ENCODE results near the gene PNPLA2. TPM values are rescaled to one million over a fixed set of nuclear protein-coding genes. Genes with fewer than 3 reads are reported as not detected.

The PNPLA2 gene
- total RNA-seq, 2 donors from 2014 or later, result 61.8 to 115 TPM

DNA sequence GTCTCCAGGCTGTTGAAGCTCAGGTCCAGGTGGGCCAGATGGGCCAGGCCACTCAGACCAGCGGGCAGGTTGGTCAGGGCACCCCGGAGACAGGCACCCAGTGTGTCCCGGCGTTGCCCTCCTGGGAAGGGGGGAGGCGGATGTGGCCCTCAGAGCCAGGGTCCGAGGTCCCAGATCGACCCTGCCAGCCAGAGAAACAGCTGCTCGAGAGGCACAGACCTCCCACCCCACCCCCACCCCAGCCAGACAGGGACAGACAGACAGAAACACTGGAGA, 15.3 kb upstream of the PNPLA2 start:
- no peak for DNase-seq (ENCODE audit: low spot score)
- Histone ChIP-seq H3K9me3 (no peaks in the 10 kb centered on the region), H3K4me3 (no peak overlapping the region), H3K27ac (no peak overlapping the region), H3K27me3 (replicated peaks; ENCODE audit: insufficient read depth) (no peaks in the 10 kb centered on the region), H3K36me3 (no peaks in the 10 kb centered on the region), H3K4me1 (replicated peaks) (peaks cover 13% of the 10 kb centered on the region)
- TF ChIP-seq POLR2AphosphoS5 (IDR thresholded peaks at IDR 0.05) (no peak), POLR2A (IDR thresholded peaks at IDR 0.05) (no peak)
- TF ChIP-seq, protein P1, sequence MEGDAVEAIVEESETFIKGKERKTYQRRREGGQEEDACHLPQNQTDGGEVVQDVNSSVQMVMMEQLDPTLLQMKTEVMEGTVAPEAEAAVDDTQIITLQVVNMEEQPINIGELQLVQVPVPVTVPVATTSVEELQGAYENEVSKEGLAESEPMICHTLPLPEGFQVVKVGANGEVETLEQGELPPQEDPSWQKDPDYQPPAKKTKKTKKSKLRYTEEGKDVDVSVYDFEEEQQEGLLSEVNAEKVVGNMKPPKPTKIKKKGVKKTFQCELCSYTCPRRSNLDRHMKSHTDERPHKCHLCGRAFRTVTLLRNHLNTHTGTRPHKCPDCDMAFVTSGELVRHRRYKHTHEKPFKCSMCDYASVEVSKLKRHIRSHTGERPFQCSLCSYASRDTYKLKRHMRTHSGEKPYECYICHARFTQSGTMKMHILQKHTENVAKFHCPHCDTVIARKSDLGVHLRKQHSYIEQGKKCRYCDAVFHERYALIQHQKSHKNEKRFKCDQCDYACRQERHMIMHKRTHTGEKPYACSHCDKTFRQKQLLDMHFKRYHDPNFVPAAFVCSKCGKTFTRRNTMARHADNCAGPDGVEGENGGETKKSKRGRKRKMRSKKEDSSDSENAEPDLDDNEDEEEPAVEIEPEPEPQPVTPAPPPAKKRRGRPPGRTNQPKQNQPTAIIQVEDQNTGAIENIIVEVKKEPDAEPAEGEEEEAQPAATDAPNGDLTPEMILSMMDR (IDR thresholded peaks at IDR 0.05), result no peak
- WGBS, result 79% methylated on average over 7 of the region's 8 CpGs
- intact Hi-C loops (cut with DNase I), result no loop called here

DNA sequence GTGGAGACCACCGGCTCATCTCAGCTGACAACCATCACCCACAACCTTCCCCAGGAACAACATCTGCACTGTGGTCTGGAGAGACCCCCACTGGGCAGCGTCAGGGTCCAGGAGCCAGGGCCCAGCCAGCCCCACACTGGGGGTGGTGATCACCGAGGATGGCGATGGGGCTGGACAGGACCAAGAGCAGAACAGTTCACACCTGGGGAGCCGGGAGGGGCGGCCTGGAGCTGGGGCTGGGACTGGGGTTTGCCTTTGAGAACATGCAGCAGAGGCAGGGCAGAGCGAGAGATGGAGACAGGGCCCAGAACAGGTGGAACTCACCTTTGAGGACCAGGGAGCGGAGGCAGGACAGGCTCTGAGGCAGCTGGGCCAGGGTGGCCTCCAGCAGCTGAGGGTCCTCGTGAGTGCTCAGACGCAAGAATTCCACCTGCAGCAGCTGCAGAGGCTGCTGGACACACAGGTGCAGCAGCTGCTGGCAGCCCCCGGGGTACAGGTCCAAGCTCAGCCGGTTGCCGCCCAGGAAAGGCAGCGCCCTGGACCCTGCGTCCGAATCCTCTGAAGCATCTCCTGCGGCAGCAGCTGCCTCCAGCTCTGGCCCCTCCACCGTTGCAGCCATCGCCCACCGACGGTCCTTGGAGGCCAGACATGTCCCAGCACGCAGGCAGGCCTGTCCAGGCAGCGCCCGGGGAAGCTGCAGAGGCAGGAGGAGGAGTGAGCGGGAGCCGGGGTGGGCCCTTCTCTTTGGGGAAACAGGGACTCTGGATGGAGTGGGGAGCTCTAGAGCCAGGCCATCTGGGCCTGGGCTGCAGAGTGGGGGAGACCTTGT, 14.7 kb upstream of the PNPLA2 start:
- H3K27me3 ChIP-seq (replicated peaks; ENCODE audit: insufficient read depth), result no peaks in the 10 kb centered on the region
- peak overlapping the region; percentile 47 to 61 for H3K4me3 ChIP-seq
- H3K9me3 ChIP-seq, result no peaks in the 10 kb centered on the region
- no peaks in the 10 kb centered on the region for H3K36me3 ChIP-seq
- DNase-seq (ENCODE audit: low spot score), result no peak
- WGBS, result 36% methylated on average over 23 of the region's 26 CpGs
- intact Hi-C loops (cut with DNase I), result no loop called here
- H3K27ac ChIP-seq, result peak overlapping the region in 1 of 2 donors; percentile 88
- peaks cover 13% of the 10 kb centered on the region for H3K4me1 ChIP-seq (replicated peaks)
- TF ChIP-seq POLR2A (IDR thresholded peaks at IDR 0.05), result no peak
- no peak for TF ChIP-seq POLR2AphosphoS5 (IDR thresholded peaks at IDR 0.05)
- TF ChIP-seq, protein P1 (IDR thresholded peaks at IDR 0.05), result no peak

DNA sequence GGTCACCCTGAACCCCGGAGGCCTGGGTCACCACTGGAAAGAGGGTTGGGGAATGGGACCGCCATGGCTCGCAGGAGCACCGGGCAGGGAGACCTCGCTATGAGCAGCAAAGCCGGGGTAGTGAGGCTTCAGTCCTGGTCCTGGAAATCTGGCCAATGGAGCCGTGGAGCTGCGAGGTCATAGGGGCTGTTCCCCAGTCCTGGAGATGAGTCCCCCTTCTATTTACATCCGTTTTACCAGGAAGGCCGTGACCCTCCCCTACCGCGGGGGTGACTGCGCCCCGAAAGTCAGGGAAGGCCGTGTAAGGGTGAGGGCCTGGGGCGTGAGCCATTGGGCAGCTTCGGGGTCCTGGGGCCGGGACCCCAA, 14.1 kb upstream of the PNPLA2 start:
- intact Hi-C loops (cut with DNase I), result no loop called here
- H3K27ac ChIP-seq, result peak overlapping the region; percentile 87 to 88
- peaks cover 13% of the 10 kb centered on the region for H3K4me1 ChIP-seq (replicated peaks)

DNA sequence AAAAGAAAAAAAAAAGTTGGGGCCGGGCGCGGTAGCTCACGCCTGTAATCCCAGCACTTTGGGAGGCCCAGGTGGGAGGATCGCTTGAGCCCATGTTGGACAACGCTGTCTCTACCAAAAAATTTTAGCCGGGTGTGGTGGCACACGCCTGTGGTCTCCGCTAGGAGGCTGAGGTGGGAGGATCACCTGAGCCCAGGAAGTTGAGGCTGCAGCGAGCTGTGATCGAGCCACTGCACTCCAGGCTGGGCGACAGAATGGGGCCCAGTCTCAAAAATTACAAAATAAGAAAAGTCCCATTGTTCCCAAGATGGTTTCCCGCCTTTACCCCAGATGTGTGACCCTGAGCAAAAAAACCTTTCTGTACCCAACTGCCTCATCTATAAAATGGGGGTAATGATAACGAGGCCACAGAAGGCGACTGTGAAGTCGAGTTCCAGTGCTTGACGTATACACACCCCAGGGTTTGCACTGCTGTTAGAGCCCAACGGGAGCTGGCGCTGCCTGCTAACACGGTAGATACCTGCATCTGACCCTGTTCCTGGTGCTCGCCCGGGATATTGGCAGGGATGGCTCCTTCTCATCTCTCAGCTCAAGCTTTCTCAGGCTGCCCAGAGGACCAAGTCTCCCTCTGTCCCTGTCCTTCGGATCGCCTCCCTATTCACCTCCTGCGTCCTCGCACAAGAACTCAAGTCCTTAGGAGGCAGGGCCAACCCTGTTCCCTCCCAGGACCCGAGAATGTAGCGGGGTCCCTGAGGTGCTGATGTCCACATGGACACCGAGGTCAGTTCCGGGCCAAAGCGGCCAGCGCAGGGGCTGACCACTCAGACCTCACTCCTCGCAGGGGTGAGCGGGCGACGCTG, 10.1 kb upstream of the PNPLA2 start:
- Histone ChIP-seq H3K4me3 (peak overlapping the region; percentile 98 to 99), H3K4me1 (replicated peaks) (peaks cover 25% of the 10 kb centered on the region), H3K27ac (peak overlapping the region; percentile 98 to 99), H3K27me3 (replicated peaks; ENCODE audit: insufficient read depth) (no peaks in the 10 kb centered on the region), H3K36me3 (peaks cover 5 to 20% of the 10 kb centered on the region in 2 donors), H3K9me3 (no peaks in the 10 kb centered on the region)
- WGBS, result 31% methylated on average over 36 of the region's 36 CpGs
- TF ChIP-seq POLR2AphosphoS5 (IDR thresholded peaks at IDR 0.05) (no peak), POLR2A (IDR thresholded peaks at IDR 0.05) (no peak)
- TF ChIP-seq, protein P1 (IDR thresholded peaks at IDR 0.05), result no peak
- intact Hi-C loops (cut with DNase I), result no loop called here
- DNase-seq (ENCODE audit: low spot score), result no peak

More for the DNA sequence above, 14.1 kb upstream of the PNPLA2 start:
- H3K9me3 ChIP-seq, result no peaks in the 10 kb centered on the region
- no peaks in the 10 kb centered on the region for H3K36me3 ChIP-seq
- 1% methylated on average over 18 of the region's 18 CpGs for WGBS
- no peaks in the 10 kb centered on the region for H3K27me3 ChIP-seq (replicated peaks; ENCODE audit: insufficient read depth)
- peak overlapping the region; percentile 47 to 61 for H3K4me3 ChIP-seq
- TF ChIP-seq POLR2A (IDR thresholded peaks at IDR 0.05) (no peak), POLR2AphosphoS5 (IDR thresholded peaks at IDR 0.05) (no peak)
- TF ChIP-seq, protein P1 (IDR thresholded peaks at IDR 0.05), result no peak
- DNase-seq (ENCODE audit: low spot score), result no peak
